ENCODE data around the gene CAMTA1.

Gene CAMTA1

GRCh38 chr1:7248549-7249199, 463.4 kb downstream of the CAMTA1 start:
- no peak for DNase-seq

- no peak for DNase-seq
Measured at GRCh38 chr1:7249516-7249915, 464.3 kb downstream of the CAMTA1 start.

- DNase-seq, result no peak
Measured at GRCh38 chr1:7250176-7250575, 464.9 kb downstream of the CAMTA1 start.

- DNase-seq, result no peak
Measured at GRCh38 chr1:7250597-7251453, 465.6 kb downstream of the CAMTA1 start.

- DNase-seq, result no peak
Measured at GRCh38 chr1:7251454-7251800, 466.2 kb downstream of the CAMTA1 start.

- DNase-seq, result no peak
Measured at GRCh38 chr1:7252411-7253117, 467.3 kb downstream of the CAMTA1 start.

GRCh38 chr1:7253118-7253480, 467.8 kb downstream of the CAMTA1 start:
- no peak for DNase-seq

GRCh38 chr1:7253988-7254587, 468.8 kb downstream of the CAMTA1 start:
- no peak for DNase-seq

- no peak for DNase-seq
Measured at GRCh38 chr1:7255303-7256058, 470.2 kb downstream of the CAMTA1 start.

- DNase-seq, result no peak
Measured at GRCh38 chr1:7256526-7256925, 471.3 kb downstream of the CAMTA1 start.

- DNase-seq, result no peak
Measured at GRCh38 chr1:7257225-7257624, 472.0 kb downstream of the CAMTA1 start.

GRCh38 chr1:7258589-7259135, 473.4 kb downstream of the CAMTA1 start:
- no peak for DNase-seq

- DNase-seq, result no peak
Measured at GRCh38 chr1:7259955-7260354, 474.7 kb downstream of the CAMTA1 start.

GRCh38 chr1:7261490-7261889, 476.2 kb downstream of the CAMTA1 start:
- no peak for DNase-seq

- DNase-seq, result no peak
Measured at GRCh38 chr1:7262611-7263010, 477.4 kb downstream of the CAMTA1 start.

GRCh38 chr1:7263021-7263960, 478.0 kb downstream of the CAMTA1 start:
- DNase-seq, result no peak

- DNase-seq, result no peak
Measured at GRCh38 chr1:7264101-7264500, 478.8 kb downstream of the CAMTA1 start.

- no peak for DNase-seq
Measured at GRCh38 chr1:7265771-7266371, 480.6 kb downstream of the CAMTA1 start.

GRCh38 chr1:7266561-7266960, 481.3 kb downstream of the CAMTA1 start:
- DNase-seq, result no peak

- no peak for DNase-seq
Measured at GRCh38 chr1:7267493-7267892, 482.2 kb downstream of the CAMTA1 start.

GRCh38 chr1:7268983-7269382, 483.7 kb downstream of the CAMTA1 start:
- no peak for DNase-seq
